SK-N-MC (cell line): ENCODE measurements around the gene TPRG1.

Experiments used
- EZH2 ChIP-seq: fragments of 200-600 bp; sonication (generic); IDR thresholded peaks from one replicate; pipeline ENCODE4 v1.6.1; 2017; ENCODE audit warnings: antibody characterized with exemption
- FOXP2 ChIP-seq: optimal IDR thresholded peaks from 2 replicates; pipeline ENCODE3; 2011; ENCODE audit warnings: mild to moderate bottlenecking, moderate library complexity; ENCODE audit not compliant: insufficient read depth; ENCODE audit errors: extremely low read length, control extremely low read depth
- POLR2AphosphoS5 ChIP-seq: IDR thresholded peaks from 2 replicates; pipeline ENCODE4 v1.6.1; 2012; ENCODE audit warnings: mild to moderate bottlenecking, low read depth, low read length, borderline replicate concordance

DNA sequence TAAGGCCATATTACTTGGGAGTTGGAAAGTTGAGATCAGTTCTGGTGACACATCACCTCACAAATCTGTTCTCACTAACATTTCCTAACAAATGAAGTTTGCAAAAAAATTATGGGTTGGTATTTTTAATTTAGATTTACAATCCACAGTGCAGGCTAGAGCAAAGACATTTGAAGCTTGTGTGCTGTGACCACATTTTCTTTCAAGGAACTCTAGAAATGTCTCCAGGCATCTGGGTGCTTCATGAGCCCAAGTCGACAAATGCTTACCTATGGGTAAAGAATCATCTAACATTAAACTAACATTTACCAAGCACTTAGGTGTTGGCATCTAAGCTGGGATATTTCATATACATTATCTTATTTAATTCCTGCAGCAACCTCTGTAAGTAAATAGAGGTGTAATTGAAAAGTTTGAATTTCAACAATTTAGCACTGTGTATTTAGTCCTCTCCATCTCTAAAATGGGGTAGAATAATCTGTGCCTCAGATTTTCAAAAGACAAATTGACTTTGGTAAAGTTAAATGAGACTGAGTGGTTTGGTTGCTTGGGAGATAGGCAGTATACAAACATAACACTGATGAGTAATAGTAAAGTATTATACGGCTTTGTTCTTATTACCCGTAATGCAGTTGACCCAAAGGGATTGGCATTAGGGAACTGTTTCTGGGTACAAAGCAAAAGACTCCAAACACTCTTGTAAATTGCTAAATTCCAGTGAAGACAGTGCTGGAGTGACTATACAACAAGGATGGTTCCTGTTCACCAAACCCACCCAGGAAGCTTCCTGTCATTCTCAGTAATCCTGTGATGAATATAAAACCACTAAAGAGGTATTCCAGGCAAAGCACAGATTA lies 162.5 kb downstream of the TPRG1 start:
- TF ChIP-seq EZH2 (no peak), POLR2AphosphoS5 (no peak), FOXP2 (no peak)
